Measurements from ENCODE around the gene TCF7. TPM values are rescaled to one million over a fixed set of nuclear protein-coding genes. Genes with fewer than 3 reads are reported as not detected.

The TCF7 gene
- total RNA-seq, 4 donors from 2014 or later, result 2.6 to 6.2 (median 5.1) TPM

DNA sequence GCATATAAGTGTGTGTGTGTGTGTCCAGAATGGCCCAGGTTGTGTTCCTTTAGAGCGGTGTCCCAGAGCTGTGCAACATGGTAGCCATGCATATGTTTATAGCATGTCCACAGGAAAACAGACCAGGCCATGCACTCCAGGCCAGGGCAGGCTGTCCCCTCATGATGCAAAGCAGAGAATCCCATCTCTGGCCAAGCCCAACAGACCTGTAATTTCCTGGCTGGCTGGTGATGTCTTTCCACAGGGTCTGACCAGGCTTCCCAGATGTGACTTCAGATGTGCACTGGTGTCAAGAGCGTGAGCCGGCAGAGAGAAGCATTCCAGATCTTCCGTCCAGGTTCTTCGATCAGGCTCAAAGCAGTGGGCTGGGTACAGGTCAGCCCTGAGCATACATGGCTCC, 21.1 kb upstream of the TCF7 start:
- WGBS, 2 donors, result 95 to 99% methylated on average over 5 of the region's 5 CpGs
- H3K4me3 ChIP-seq (ENCODE audit: low read depth, poor library complexity, severe bottlenecking), result no peak overlapping the region
- TF ChIP-seq, protein P1, sequence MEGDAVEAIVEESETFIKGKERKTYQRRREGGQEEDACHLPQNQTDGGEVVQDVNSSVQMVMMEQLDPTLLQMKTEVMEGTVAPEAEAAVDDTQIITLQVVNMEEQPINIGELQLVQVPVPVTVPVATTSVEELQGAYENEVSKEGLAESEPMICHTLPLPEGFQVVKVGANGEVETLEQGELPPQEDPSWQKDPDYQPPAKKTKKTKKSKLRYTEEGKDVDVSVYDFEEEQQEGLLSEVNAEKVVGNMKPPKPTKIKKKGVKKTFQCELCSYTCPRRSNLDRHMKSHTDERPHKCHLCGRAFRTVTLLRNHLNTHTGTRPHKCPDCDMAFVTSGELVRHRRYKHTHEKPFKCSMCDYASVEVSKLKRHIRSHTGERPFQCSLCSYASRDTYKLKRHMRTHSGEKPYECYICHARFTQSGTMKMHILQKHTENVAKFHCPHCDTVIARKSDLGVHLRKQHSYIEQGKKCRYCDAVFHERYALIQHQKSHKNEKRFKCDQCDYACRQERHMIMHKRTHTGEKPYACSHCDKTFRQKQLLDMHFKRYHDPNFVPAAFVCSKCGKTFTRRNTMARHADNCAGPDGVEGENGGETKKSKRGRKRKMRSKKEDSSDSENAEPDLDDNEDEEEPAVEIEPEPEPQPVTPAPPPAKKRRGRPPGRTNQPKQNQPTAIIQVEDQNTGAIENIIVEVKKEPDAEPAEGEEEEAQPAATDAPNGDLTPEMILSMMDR (IDR thresholded peaks at IDR 0.05), result no peak
- TF ChIP-seq POLR2A (IDR thresholded peaks at IDR 0.05), result no peak
- no peak for DNase-seq (ENCODE audit: low spot score in 2 of 2)
- intact Hi-C loops (cut with DNase I; ENCODE audit: low total_unique reads), result loop anchor here (10.0 kb wide), 1 partner anchor 59 kb away; no protein-coding TSS in a partner anchor

GRCh38 chr5:134095293-134095692, 19.2 kb upstream of the TCF7 start:
- 76 to 84% methylated on average over 3 of the region's 3 CpGs for WGBS, 2 donors
- intact Hi-C loops (cut with DNase I; ENCODE audit: low total_unique reads), result loop anchor here (10.0 kb wide), 1 partner anchor 60 kb away; no protein-coding TSS in a partner anchor
- H3K4me3 ChIP-seq (ENCODE audit: low read depth, poor library complexity, severe bottlenecking), result no peak overlapping the region
- no peak for TF ChIP-seq POLR2A (IDR thresholded peaks at IDR 0.05)
- TF ChIP-seq, protein P1 (IDR thresholded peaks at IDR 0.05), result no peak
- no peak for DNase-seq (ENCODE audit: low spot score in 2 of 2)

- H3K4me3 ChIP-seq (ENCODE audit: low read depth, poor library complexity, severe bottlenecking), result no peak overlapping the region
- intact Hi-C loops (cut with DNase I; ENCODE audit: low total_unique reads), result loop anchor here (10.0 kb wide), 1 partner anchor 61 kb away; no protein-coding TSS in a partner anchor
- no peak for DNase-seq (ENCODE audit: low spot score in 2 of 2)
- WGBS, 2 donors, result 61 to 84% methylated on average over 15 of the region's 15 CpGs
- TF ChIP-seq, protein P1 (IDR thresholded peaks at IDR 0.05), result no peak
- no peak for TF ChIP-seq POLR2A (IDR thresholded peaks at IDR 0.05)
Observed at GRCh38 chr5:134095887-134096589, 18.4 kb upstream of the TCF7 start.

- WGBS, 2 donors, result 80 to 88% methylated on average over 7 of the region's 7 CpGs
- intact Hi-C loops (cut with DNase I; ENCODE audit: low total_unique reads), result loop anchor here (10.0 kb wide), 1 partner anchor 62 kb away; no protein-coding TSS in a partner anchor
- TF ChIP-seq, protein P1 (IDR thresholded peaks at IDR 0.05), result no peak
- TF ChIP-seq POLR2A (IDR thresholded peaks at IDR 0.05), result no peak
- no peak overlapping the region for H3K4me3 ChIP-seq (ENCODE audit: low read depth, poor library complexity, severe bottlenecking)
- no peak for DNase-seq (ENCODE audit: low spot score in 2 of 2)
Observed at GRCh38 chr5:134097211-134097749, 17.2 kb upstream of the TCF7 start.

GRCh38 chr5:134098690-134099089, 15.8 kb upstream of the TCF7 start:
- H3K4me3 ChIP-seq (ENCODE audit: low read depth, poor library complexity, severe bottlenecking), result no peak overlapping the region
- WGBS, 2 donors, result 91 to 95% methylated on average over 5 of the region's 5 CpGs
- DNase-seq (ENCODE audit: low spot score in 2 of 2), result no peak
- no peak for TF ChIP-seq POLR2A (IDR thresholded peaks at IDR 0.05)
- TF ChIP-seq, protein P1 (IDR thresholded peaks at IDR 0.05), result peak in 1 of 3 donors; percentile 44
- intact Hi-C loops (cut with DNase I; ENCODE audit: low total_unique reads), result loop anchor here (10.0 kb wide), 1 partner anchor 64 kb away; no protein-coding TSS in a partner anchor
